Thyroid gland (tissue), 4 donors: Measurements from ENCODE around the gene ZNF775.

ENCODE experiments used
- POLR2A ChIP-seq, 2 donors: fragments of 450-650 bp; IDR thresholded peaks; one replicate each; pipeline ENCODE4 v1.6.1; 2017; ENCODE audit warnings: antibody characterized with exemption in 2 of 2, mild to moderate bottlenecking in 2 of 2, moderate library complexity in 1 of 2
- TF ChIP-seq, protein P1 (sequence below), 6 experiments: fragments of 200-600 bp in 3 of 6; fragments of 450-650 bp in 3 of 6; sonication (generic) in 3 of 6; IDR thresholded peaks; one replicate each; pipeline ENCODE4 v1.5.1; 2016 to 2019; ENCODE audit warnings: antibody characterized with exemption in 6 of 6, mild to moderate bottlenecking in 2 of 6, inconsistent platforms in 1 of 6, moderate library complexity in 1 of 6

DNA sequence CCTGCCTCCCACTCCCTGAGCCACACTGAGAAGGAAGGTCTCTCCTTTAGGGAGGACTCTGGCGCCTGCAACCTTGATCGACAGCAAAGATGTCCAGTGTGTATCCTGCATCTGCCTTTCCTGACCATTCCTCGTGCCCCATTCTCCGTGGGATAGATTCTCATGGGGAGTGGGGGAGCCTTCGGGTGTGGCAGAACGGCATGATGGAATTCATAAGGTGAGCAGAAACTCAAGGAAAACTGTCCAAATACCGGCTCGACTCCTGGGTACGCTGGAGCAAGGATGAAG lies 37.1 kb upstream of the ZNF775 start:
- TF ChIP-seq, protein P1, sequence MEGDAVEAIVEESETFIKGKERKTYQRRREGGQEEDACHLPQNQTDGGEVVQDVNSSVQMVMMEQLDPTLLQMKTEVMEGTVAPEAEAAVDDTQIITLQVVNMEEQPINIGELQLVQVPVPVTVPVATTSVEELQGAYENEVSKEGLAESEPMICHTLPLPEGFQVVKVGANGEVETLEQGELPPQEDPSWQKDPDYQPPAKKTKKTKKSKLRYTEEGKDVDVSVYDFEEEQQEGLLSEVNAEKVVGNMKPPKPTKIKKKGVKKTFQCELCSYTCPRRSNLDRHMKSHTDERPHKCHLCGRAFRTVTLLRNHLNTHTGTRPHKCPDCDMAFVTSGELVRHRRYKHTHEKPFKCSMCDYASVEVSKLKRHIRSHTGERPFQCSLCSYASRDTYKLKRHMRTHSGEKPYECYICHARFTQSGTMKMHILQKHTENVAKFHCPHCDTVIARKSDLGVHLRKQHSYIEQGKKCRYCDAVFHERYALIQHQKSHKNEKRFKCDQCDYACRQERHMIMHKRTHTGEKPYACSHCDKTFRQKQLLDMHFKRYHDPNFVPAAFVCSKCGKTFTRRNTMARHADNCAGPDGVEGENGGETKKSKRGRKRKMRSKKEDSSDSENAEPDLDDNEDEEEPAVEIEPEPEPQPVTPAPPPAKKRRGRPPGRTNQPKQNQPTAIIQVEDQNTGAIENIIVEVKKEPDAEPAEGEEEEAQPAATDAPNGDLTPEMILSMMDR (IDR thresholded peaks at IDR 0.05) = no peak
- TF ChIP-seq POLR2A (IDR thresholded peaks at IDR 0.05) = no peak
